ENCODE measurements around the gene PSMA5. TPM values are rescaled to one million over a fixed set of nuclear protein-coding genes. Genes with fewer than 3 reads are reported as not detected.

Gene PSMA5
- total RNA-seq, 6 experiments from 2014 or later: 145 to 195 (median 188) TPM

DNA sequence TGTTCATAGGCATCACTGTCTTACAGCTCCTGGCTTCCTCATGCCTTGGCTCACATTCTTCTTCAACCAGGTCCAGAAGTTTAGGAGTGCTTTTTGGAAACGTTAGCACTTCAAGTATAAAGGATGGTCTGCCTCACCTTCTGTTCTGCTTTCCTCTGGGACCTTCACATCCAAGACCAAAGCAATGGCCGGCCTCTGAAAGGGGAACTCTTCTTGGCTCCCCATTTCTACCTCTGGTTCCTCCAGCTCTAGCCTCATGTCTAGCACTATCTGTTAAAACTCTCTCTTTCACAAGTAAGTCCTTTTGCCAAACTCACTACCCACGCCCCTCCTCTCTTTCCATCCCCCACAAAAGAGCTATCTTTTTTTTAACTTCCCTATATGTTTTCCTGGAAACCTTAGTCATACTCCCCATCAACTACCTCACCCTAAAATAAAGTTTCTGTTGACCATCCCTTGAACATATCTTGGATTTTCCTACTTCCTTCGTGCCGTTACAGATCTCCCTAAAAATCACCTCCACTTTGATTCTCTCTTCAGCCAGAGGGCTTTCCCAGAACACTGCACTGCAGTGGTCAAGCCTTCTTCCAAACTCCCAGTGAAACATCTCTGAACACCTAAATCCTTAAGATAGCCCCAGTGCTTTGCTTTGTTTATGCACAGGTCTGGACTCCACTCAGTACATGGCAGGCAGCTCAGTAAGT lies 36.5 kb downstream of the PSMA5 start:
- Mint-ChIP-seq H3K4me3 (no peak overlapping the region), H3K9me3 (no peaks in the 10 kb centered on the region), H3K27ac (peak overlapping the region; percentile 19), H3K4me1 (ENCODE audit: low read depth) (peaks cover 78% of the 10 kb centered on the region), H3K36me3 (ENCODE audit: low read depth) (peaks cover 10% of the 10 kb centered on the region; the same call in 1 of the 2 replicates), H3K27me3 (ENCODE audit: insufficient read depth) (no peaks in the 10 kb centered on the region)
- no peak for DNase-seq
- TF ChIP-seq CTCF (IDR thresholded peaks at IDR 0.05): no peak

- no peak for DNase-seq
- H3K27me3 Mint-ChIP-seq (ENCODE audit: insufficient read depth): no peaks in the 10 kb centered on the region
These were observed 37.2 kb downstream of the PSMA5 start for GRCh38 chr1:109388884-109389637.

GRCh38 chr1:109388208-109388711 lies 38.0 kb downstream of the PSMA5 start:
- no peak overlapping the region for H3K4me3 Mint-ChIP-seq
- peaks cover 78% of the 10 kb centered on the region for H3K4me1 Mint-ChIP-seq (ENCODE audit: low read depth)
- H3K9me3 Mint-ChIP-seq: peaks cover 7% of the 10 kb centered on the region; the same call in 1 of the 2 replicates
- H3K36me3 Mint-ChIP-seq (ENCODE audit: low read depth): peaks cover 19% of the 10 kb centered on the region
- DNase-seq: no peak
- no peak overlapping the region for H3K27ac Mint-ChIP-seq
- TF ChIP-seq CTCF (IDR thresholded peaks at IDR 0.05): no peak
- H3K27me3 Mint-ChIP-seq (ENCODE audit: insufficient read depth): no peaks in the 10 kb centered on the region

More at GRCh38 chr1:109388884-109389637, 37.2 kb downstream of the PSMA5 start:
- Mint-ChIP-seq H3K27ac (no peak overlapping the region; the same call in 1 of the 2 replicates), H3K36me3 (ENCODE audit: low read depth) (peaks cover 17% of the 10 kb centered on the region), H3K9me3 (peaks cover 6% of the 10 kb centered on the region; the same call in 1 of the 2 replicates), H3K4me1 (ENCODE audit: low read depth) (peaks cover 78% of the 10 kb centered on the region), H3K4me3 (no peak overlapping the region)
- TF ChIP-seq CTCF (IDR thresholded peaks at IDR 0.05): no peak

- H3K4me1 Mint-ChIP-seq (ENCODE audit: low read depth): peaks cover 64% of the 10 kb centered on the region
These were observed 40.1 kb downstream of the PSMA5 start for GRCh38 chr1:109386054-109386717.

More at GRCh38 chr1:109386054-109386717, 40.1 kb downstream of the PSMA5 start:
- no peak overlapping the region for H3K4me3 Mint-ChIP-seq
- H3K36me3 Mint-ChIP-seq (ENCODE audit: low read depth): peaks cover 19% of the 10 kb centered on the region
- no peaks in the 10 kb centered on the region for H3K27me3 Mint-ChIP-seq (ENCODE audit: insufficient read depth)
- peaks cover 7% of the 10 kb centered on the region; the same call in 1 of the 2 replicates for H3K9me3 Mint-ChIP-seq
- no peak overlapping the region for H3K27ac Mint-ChIP-seq
- no peak for TF ChIP-seq CTCF (IDR thresholded peaks at IDR 0.05)
- DNase-seq: no peak
